OCI-LY3 (cell line): Measurements from ENCODE around the gene PKHD1.

ENCODE experiments used
- H2AFZ ChIP-seq: fragments of 200-600, 300-600 bp; shearing (Covaris generic); 2 replicates; pipeline ENCODE4 v1.6.0; 2014; ENCODE audit warnings: antibody characterized with exemption, low read depth, low read length
- H3K27ac ChIP-seq: fragments of 200-600, 300-600 bp; sonication (generic); 2 replicates; pipeline ENCODE4 v1.5.1; 2014; ENCODE audit warnings: mild to moderate bottlenecking, low read length, moderate library complexity, mixed read lengths
- H3K27me3 ChIP-seq: fragments of 200-600, 300-600 bp; sonication (generic); 2 replicates; pipeline ENCODE4 v1.6.1; 2014; ENCODE audit warnings: low read depth, low read length, mixed read lengths
- H3K36me3 ChIP-seq: fragments of 200-600, 300-600 bp; sonication (generic); replicated peaks from 2 replicates; pipeline ENCODE3; 2014; ENCODE audit warnings: low read depth, low read length, mixed read lengths
- H3K4me1 ChIP-seq: fragments of 300-600, 200-600 bp; sonication (generic); 2 replicates; pipeline ENCODE4 v1.6.1; 2014; ENCODE audit warnings: low read length, mixed read lengths
- H3K4me2 ChIP-seq: fragments of 200-600, 300-600 bp; sonication (generic); 2 replicates; pipeline ENCODE4 v1.6.1; 2014; ENCODE audit warnings: low read length, mixed read lengths
- H3K4me3 ChIP-seq: fragments of 300-600, 200-600 bp; sonication (generic); 2 replicates; pipeline ENCODE4 v1.5.1; 2014; ENCODE audit warnings: antibody characterized with exemption, mild to moderate bottlenecking, low read length, moderate library complexity
- H3K79me2 ChIP-seq: fragments of 300-600, 200-600 bp; shearing (Covaris generic); 2 replicates; pipeline ENCODE4 v1.6.1; 2014; ENCODE audit warnings: mild to moderate bottlenecking, low read length, mixed read lengths
- H3K9ac ChIP-seq: fragments of 300-600, 200-600 bp; shearing (Covaris generic); 2 replicates; pipeline ENCODE4 v1.6.0; 2014; ENCODE audit warnings: mild to moderate bottlenecking, low read length, moderate library complexity
- H3K9me3 ChIP-seq: fragments of 200-600, 300-600 bp; shearing (Covaris generic); 2 replicates; pipeline ENCODE4 v1.6.1; 2014; ENCODE audit warnings: low read length, mixed read lengths; ENCODE audit not compliant: insufficient read depth
- H4K20me1 ChIP-seq: fragments of 200-600, 300-600 bp; sonication (generic); 2 replicates; pipeline ENCODE4 v1.6.1; 2016; ENCODE audit warnings: low read length, mixed read lengths; ENCODE audit not compliant: insufficient read depth
- CTCF ChIP-seq: fragments of 200-600, 300-600 bp; sonication (generic); IDR thresholded peaks from 2 replicates; pipeline ENCODE4 v1.5.1; 2014; ENCODE audit warnings: antibody characterized with exemption, low read length, low read depth
- EZH2phosphoT487 ChIP-seq: fragments of 200-600 bp; shearing (Covaris generic); IDR thresholded peaks from 2 replicates; pipeline ENCODE4 v1.6.1; 2018; ENCODE audit warnings: antibody characterized with exemption, mixed run types, low read depth

The PKHD1 gene

GRCh38 chr6:52116605-52116948, 29.2 kb upstream of the PKHD1 start:
- no peak overlapping the region for H3K4me2 ChIP-seq
- peaks cover 3% of the 10 kb centered on the region for H3K36me3 ChIP-seq
- no peaks in the 10 kb centered on the region for H3K79me2 ChIP-seq
- 0 out of 2 replicates have a peak, but pooled peaks cover 8% of the 10 kb centered on the region for H3K27me3 ChIP-seq
- H4K20me1 ChIP-seq, result no peaks in the 10 kb centered on the region
- no peak overlapping the region for H2AFZ ChIP-seq
- TF ChIP-seq CTCF, result no peak
- no peak overlapping the region for H3K9ac ChIP-seq
- H3K27ac ChIP-seq, result no peak overlapping the region
- no peaks in the 10 kb centered on the region for H3K4me1 ChIP-seq
- H3K9me3 ChIP-seq, result peaks cover 8% of the 10 kb centered on the region
- no peak overlapping the region for H3K4me3 ChIP-seq

GRCh38 chr6:52115891-52116604, 28.6 kb upstream of the PKHD1 start:
- H3K36me3 ChIP-seq, result peaks cover 3% of the 10 kb centered on the region
- H4K20me1 ChIP-seq, result no peaks in the 10 kb centered on the region
- no peak overlapping the region for H3K4me3 ChIP-seq
- H3K9ac ChIP-seq, result no peak overlapping the region
- H3K9me3 ChIP-seq, result peaks cover 8% of the 10 kb centered on the region
- H3K79me2 ChIP-seq, result no peaks in the 10 kb centered on the region
- H3K4me2 ChIP-seq, result no peak overlapping the region
- 0 out of 2 replicates have a peak, but pooled peaks cover 8% of the 10 kb centered on the region for H3K27me3 ChIP-seq
- TF ChIP-seq CTCF (no peak), EZH2phosphoT487 (no peak)
- H3K27ac ChIP-seq, result no peak overlapping the region
- no peaks in the 10 kb centered on the region for H3K4me1 ChIP-seq
- H2AFZ ChIP-seq, result no peak overlapping the region

- no peak overlapping the region for H3K9ac ChIP-seq
Measured at GRCh38 chr6:52115145-52115741, 27.8 kb upstream of the PKHD1 start.

GRCh38 chr6:52109171-52109571, 21.8 kb upstream of the PKHD1 start:
- Histone ChIP-seq H3K4me3 (no peak overlapping the region), H4K20me1 (no peaks in the 10 kb centered on the region), H2AFZ (no peak overlapping the region), H3K9me3 (no peaks in the 10 kb centered on the region), H3K27me3 (peaks cover 3% of the 10 kb centered on the region; the same call in 1 of the 2 replicates), H3K9ac (no peak overlapping the region), H3K79me2 (no peaks in the 10 kb centered on the region), H3K27ac (no peak overlapping the region), H3K36me3 (no peaks in the 10 kb centered on the region), H3K4me2 (no peak overlapping the region), H3K4me1 (peaks cover 13% of the 10 kb centered on the region)
- no peak for TF ChIP-seq EZH2phosphoT487
- no peak for TF ChIP-seq CTCF

More at GRCh38 chr6:52115145-52115741, 27.8 kb upstream of the PKHD1 start:
- Histone ChIP-seq H3K9me3 (peaks cover 8% of the 10 kb centered on the region), H3K79me2 (no peaks in the 10 kb centered on the region), H3K4me2 (no peak overlapping the region), H3K27me3 (0 out of 2 replicates have a peak, but pooled peaks cover 8% of the 10 kb centered on the region), H2AFZ (no peak overlapping the region), H3K4me1 (no peaks in the 10 kb centered on the region), H3K27ac (no peak overlapping the region), H4K20me1 (no peaks in the 10 kb centered on the region), H3K4me3 (no peak overlapping the region), H3K36me3 (peaks cover 3% of the 10 kb centered on the region)
- TF ChIP-seq EZH2phosphoT487, result no peak
